Thoracic aorta (tissue), 2 donors: ENCODE data around the gene NEXN. TPM values are rescaled to one million over a fixed set of nuclear protein-coding genes. Genes with fewer than 3 reads are reported as not detected.

ENCODE experiments used
- ATAC-seq: fragments of 150-250 bp; one replicate; pipeline ENCODE4 v1.8.0; 2017; ENCODE audit warnings: low read depth; ENCODE audit not compliant: insufficient number of reproducible peaks, low FRiP score
- DNase-seq: peaks from one replicate; pipeline ENCODE4 v3.0.0-alpha.2; 2020; ENCODE audit warnings: low spot score
- H3K27ac ChIP-seq, 2 donors: fragments of 200-600 bp; sonication (generic); 1 replicate in 1 of 2; 2 replicates in 1 of 2; pipeline ENCODE4 v1.5.1; 2016; ENCODE audit warnings: mild to moderate bottlenecking in 2 of 2, moderate library complexity in 2 of 2
- H3K27me3 ChIP-seq: fragments of 200-600 bp; sonication (generic); replicated peaks from 2 replicates; pipeline ENCODE4 v1.6.0; 2016; ENCODE audit warnings: mild to moderate bottlenecking; ENCODE audit not compliant: insufficient read depth
- H3K36me3 ChIP-seq: fragments of 200-600 bp; sonication (generic); one replicate; pipeline ENCODE4 v1.5.1; 2016
- H3K4me1 ChIP-seq, 2 donors: fragments of 200-600 bp; sonication (generic); 1 replicate in 1 of 2; 2 replicates in 1 of 2; pipeline versions ENCODE4 v1.5.1 to v1.6.0; 2016; ENCODE audit warnings: low read depth in 2 of 2, mild to moderate bottlenecking in 1 of 2; ENCODE audit not compliant: control insufficient read depth in 1 of 2
- H3K4me3 ChIP-seq: fragments of 200-600 bp; sonication (generic); 2 replicates; pipeline ENCODE4 v1.5.1; 2016; ENCODE audit warnings: mild to moderate bottlenecking
- H3K9me3 ChIP-seq: fragments of 200-600 bp; sonication (generic); 2 replicates; pipeline ENCODE4 v1.5.1; 2016
- CTCF ChIP-seq: fragments of 200-600 bp; sonication (generic); IDR thresholded peaks from one replicate; pipeline ENCODE4 v1.5.1; 2019; ENCODE audit warnings: antibody characterized with exemption
- total RNA-seq, 2 donors: library from RNA; depleted of rRNA; stranded (reverse); fragments of >200 nt; gene quantifications; one replicate each; pipeline versions ENCODE4 v1.1.0 to v1.2.3, GENCODE V29; 2016

Gene NEXN
- total RNA-seq, 2 donors from 2014 or later: 116 to 120 TPM

DNA sequence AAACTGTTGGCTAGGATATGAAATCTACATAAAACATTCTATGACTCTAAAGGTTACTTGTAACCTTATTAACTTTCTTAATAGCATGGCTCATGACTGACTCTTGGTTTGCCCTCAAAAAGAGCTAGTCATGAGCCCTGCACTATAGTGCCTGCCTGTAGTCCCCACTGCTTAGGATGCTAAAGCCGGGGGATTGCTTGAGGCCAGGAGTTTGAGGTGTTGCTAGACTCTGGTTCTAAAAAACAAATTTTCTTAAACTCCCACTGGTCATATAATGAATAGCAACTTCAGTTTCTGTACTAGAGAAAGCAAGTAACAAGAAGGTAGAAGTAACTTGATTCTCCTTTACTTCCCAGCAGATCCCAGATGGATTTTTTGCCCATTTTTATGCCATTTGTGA, 15.8 kb upstream of the NEXN start:
- ATAC-seq: no peak
- TF ChIP-seq CTCF: no peak
- DNase-seq: no peak
- no peak overlapping the region for H3K4me3 ChIP-seq
- H3K27me3 ChIP-seq: no peaks in the 10 kb centered on the region
- H3K27ac ChIP-seq: no peak overlapping the region
- H3K9me3 ChIP-seq: no peaks in the 10 kb centered on the region
- peaks cover 5% of the 10 kb centered on the region for H3K36me3 ChIP-seq
- H3K4me1 ChIP-seq: peaks cover 3% of the 10 kb centered on the region in 2 donors

- Histone ChIP-seq H3K27ac (no peak overlapping the region), H3K27me3 (no peaks in the 10 kb centered on the region), H3K36me3 (peaks cover 2% of the 10 kb centered on the region), H3K4me3 (no peak overlapping the region), H3K4me1 (peaks cover 3% of the 10 kb centered on the region in 2 donors), H3K9me3 (no peaks in the 10 kb centered on the region)
- no peak for TF ChIP-seq CTCF
- ATAC-seq: no peak
- no peak for DNase-seq
These were observed 15.0 kb upstream of the NEXN start for GRCh38 chr1:77873461-77873860.

GRCh38 chr1:77874804-77875445, 13.5 kb upstream of the NEXN start:
- ATAC-seq (no peak), DNase-seq (no peak)
- TF ChIP-seq CTCF: no peak
- H3K27ac ChIP-seq: no peak overlapping the region
- no peak overlapping the region for H3K4me3 ChIP-seq
- H3K9me3 ChIP-seq: no peaks in the 10 kb centered on the region
- no peaks in the 10 kb centered on the region for H3K27me3 ChIP-seq
- no peaks in the 10 kb centered on the region for H3K36me3 ChIP-seq
- peaks cover 3% of the 10 kb centered on the region in 2 donors for H3K4me1 ChIP-seq

DNA sequence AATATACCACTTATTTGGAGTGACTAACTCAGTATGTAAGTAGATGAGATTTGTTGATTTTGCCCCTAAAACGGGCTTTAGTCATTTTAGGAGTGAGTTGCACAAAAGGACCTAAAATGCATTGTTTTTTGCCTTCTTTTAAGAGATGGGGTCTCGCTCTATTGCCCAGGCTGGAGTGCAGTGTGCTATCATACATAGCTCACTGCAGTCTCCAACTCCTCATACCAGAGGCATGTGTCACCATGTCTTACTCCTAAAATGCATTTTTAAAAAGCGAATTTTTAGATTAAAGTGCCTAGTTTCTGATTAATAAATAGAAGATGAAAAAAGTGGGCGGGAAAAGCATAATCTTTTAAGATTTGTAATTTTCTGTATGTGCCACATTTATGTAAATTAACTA, 11.5 kb upstream of the NEXN start:
- TF ChIP-seq CTCF: no peak
- Histone ChIP-seq H3K27ac (no peak overlapping the region), H3K36me3 (no peaks in the 10 kb centered on the region), H3K4me3 (no peak overlapping the region), H3K9me3 (no peaks in the 10 kb centered on the region), H3K4me1 (peaks cover 3% of the 10 kb centered on the region in 2 donors), H3K27me3 (no peaks in the 10 kb centered on the region)
- no peak for DNase-seq
- ATAC-seq: no peak

DNA sequence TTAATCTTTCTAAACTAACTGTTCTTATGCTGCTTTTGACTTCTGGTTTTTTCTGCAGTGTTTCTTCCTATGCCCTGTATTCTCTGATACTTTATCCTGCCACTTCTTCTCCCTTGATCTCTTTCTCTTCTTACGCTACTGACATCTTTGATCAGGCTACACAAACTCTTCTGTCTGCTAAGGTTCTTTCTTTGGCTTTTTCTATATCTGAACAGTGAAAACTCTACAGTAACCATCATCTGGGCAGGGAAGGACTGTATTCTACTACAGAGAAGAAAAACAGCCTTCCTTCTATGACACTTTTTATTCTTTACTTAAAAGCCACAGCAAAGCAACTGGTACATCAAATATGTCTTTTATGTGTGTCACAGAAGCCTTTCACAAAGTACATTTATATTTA, 7.4 kb upstream of the NEXN start:
- no peak for ATAC-seq

More for the DNA sequence above, 7.4 kb upstream of the NEXN start:
- no peaks in the 10 kb centered on the region for H3K9me3 ChIP-seq
- no peak overlapping the region for H3K27ac ChIP-seq
- peaks cover 3% of the 10 kb centered on the region in 2 donors for H3K4me1 ChIP-seq
- no peak for TF ChIP-seq CTCF
- no peaks in the 10 kb centered on the region for H3K27me3 ChIP-seq
- no peak for DNase-seq
- no peak overlapping the region for H3K4me3 ChIP-seq
- no peaks in the 10 kb centered on the region for H3K36me3 ChIP-seq
